Activated naive CD8-positive, alpha-beta T cell treated with anti-CD3 and anti-CD28 coated beads, Interleukin-2, amount 10 ng/mL, durations not matched to agents 7 days and 5 days (primary cell): ENCODE data around the gene ANGPTL4. TPM values are rescaled to one million over a fixed set of nuclear protein-coding genes. Genes with fewer than 3 reads are reported as not detected.
"Not testable (repeated sequence)": the region's sequence is repeated elsewhere in the genome, so short reads cannot be mapped to it uniquely, and the experiment has no call there.

ENCODE experiments used
- ATAC-seq: fragments of 150-1000 bp; cut with Tn5 transposase; one replicate; pipeline ENCODE4 v1.10.0; 2021; ENCODE audit warnings: low read depth, moderate library complexity
- POLR2A ChIA-PET: fragments of 350-600 bp; sonication (Branson Sonifier 250); formaldehyde crosslinking; loops from one replicate; lab custom pipeline; 2021; ENCODE audit warnings: antibody characterized with exemption; lab: Charles Lee
- DNase-seq: peaks from one replicate; pipeline ENCODE4 v3.0.0; 2021
- H3K27ac Mint-ChIP-seq: one replicate; pipeline ENCODE4 v1.8.0; 2022; ENCODE audit warnings: mild to moderate bottlenecking, mixed read lengths
- H3K27me3 Mint-ChIP-seq: one replicate; pipeline ENCODE4 v1.8.0; 2022; ENCODE audit warnings: mild to moderate bottlenecking, moderate library complexity, mixed read lengths
- H3K36me3 Mint-ChIP-seq: one replicate; pipeline ENCODE4 v1.8.0; 2021; ENCODE audit warnings: mild to moderate bottlenecking, mixed read lengths
- H3K4me1 Mint-ChIP-seq: one replicate; pipeline ENCODE4 v1.8.0; 2021; ENCODE audit warnings: mixed read lengths
- H3K4me3 Mint-ChIP-seq: one replicate; pipeline ENCODE4 v1.8.0; 2022; ENCODE audit warnings: mild to moderate bottlenecking, moderate library complexity, mixed read lengths
- H3K9me3 Mint-ChIP-seq: one replicate; pipeline ENCODE4 v1.8.0; 2021; ENCODE audit warnings: mixed read lengths
- total RNA-seq, 2 experiments: library from RNA; stranded (reverse); gene quantifications; one replicate each; pipeline ENCODE4 v1.2.3, GENCODE V29; 2021

Gene ANGPTL4
- total RNA-seq, 2 experiments from 2014 or later = 0.64 TPM; not detected in 1

GRCh38 chr19:8377598-8377997 is 13.6 kb downstream of the ANGPTL4 start:
- Mint-ChIP-seq H3K27me3 (peaks cover 2% of the 10 kb centered on the region), H3K36me3 (no peaks in the 10 kb centered on the region), H3K4me1 (peaks cover 12% of the 10 kb centered on the region), H3K4me3 (no peak overlapping the region), H3K27ac (no peak overlapping the region), H3K9me3 (no peaks in the 10 kb centered on the region)
- peak; percentile 56 for ATAC-seq
- POLR2A ChIA-PET = interaction anchor here (2.4 kb wide), 1 partner anchor 13 kb away, joined by 11 read pairs; the partner anchor contains the start of gene RAB11B
- no peak for DNase-seq

- ATAC-seq, H3K4me3 Mint-ChIP-seq, H3K9me3 Mint-ChIP-seq, H3K36me3 Mint-ChIP-seq, DNase-seq, H3K27me3 Mint-ChIP-seq, H3K27ac Mint-ChIP-seq, POLR2A ChIA-PET: not testable (repeated sequence)
- peaks cover 12% of the 10 kb centered on the region for H3K4me1 Mint-ChIP-seq
Measured at GRCh38 chr19:8379156-8379891, 15.4 kb downstream of the ANGPTL4 start.

GRCh38 chr19:8384569-8384968 is 20.6 kb downstream of the ANGPTL4 start:
- H3K27me3 Mint-ChIP-seq, H3K27ac Mint-ChIP-seq, H3K4me1 Mint-ChIP-seq, POLR2A ChIA-PET, ATAC-seq, DNase-seq, H3K36me3 Mint-ChIP-seq, H3K9me3 Mint-ChIP-seq, H3K4me3 Mint-ChIP-seq: not testable (repeated sequence)

GRCh38 chr19:8385103-8385502 is 21.1 kb downstream of the ANGPTL4 start:
- H3K27me3 Mint-ChIP-seq, DNase-seq, H3K4me1 Mint-ChIP-seq, H3K9me3 Mint-ChIP-seq, H3K4me3 Mint-ChIP-seq, H3K36me3 Mint-ChIP-seq, H3K27ac Mint-ChIP-seq, POLR2A ChIA-PET, ATAC-seq: not testable (repeated sequence)

GRCh38 chr19:8385566-8385965 is 21.6 kb downstream of the ANGPTL4 start:
- H3K36me3 Mint-ChIP-seq, H3K27me3 Mint-ChIP-seq, ATAC-seq, POLR2A ChIA-PET, DNase-seq, H3K4me3 Mint-ChIP-seq, H3K9me3 Mint-ChIP-seq, H3K27ac Mint-ChIP-seq, H3K4me1 Mint-ChIP-seq: not testable (repeated sequence)

- H3K27me3 Mint-ChIP-seq, POLR2A ChIA-PET, ATAC-seq, DNase-seq, H3K36me3 Mint-ChIP-seq, H3K27ac Mint-ChIP-seq, H3K4me3 Mint-ChIP-seq, H3K9me3 Mint-ChIP-seq, H3K4me1 Mint-ChIP-seq: not testable (repeated sequence)
Measured at GRCh38 chr19:8386419-8386818, 22.5 kb downstream of the ANGPTL4 start.

GRCh38 chr19:8386990-8387389 is 23.0 kb downstream of the ANGPTL4 start:
- Mint-ChIP-seq H3K36me3 (peaks cover 7% of the 10 kb centered on the region), H3K9me3 (no peaks in the 10 kb centered on the region), H3K4me3 (no peak overlapping the region), H3K4me1 (peaks cover 10% of the 10 kb centered on the region), H3K27me3 (no peaks in the 10 kb centered on the region), H3K27ac (no peak overlapping the region)
- no peak for DNase-seq
- POLR2A ChIA-PET = no interaction called here
- ATAC-seq = no peak

GRCh38 chr19:8387688-8388611 is 24.0 kb downstream of the ANGPTL4 start:
- DNase-seq (no peak), ATAC-seq (no peak)
- Mint-ChIP-seq H3K27me3 (no peaks in the 10 kb centered on the region), H3K4me3 (peak overlapping the region; percentile 35), H3K9me3 (no peaks in the 10 kb centered on the region), H3K4me1 (peaks cover 15% of the 10 kb centered on the region), H3K27ac (peak overlapping the region; percentile 63), H3K36me3 (peaks cover 7% of the 10 kb centered on the region)
- POLR2A ChIA-PET = no interaction called here

- Mint-ChIP-seq H3K4me3 (no peak overlapping the region), H3K27ac (no peak overlapping the region)
Measured at GRCh38 chr19:8388612-8388958, 24.6 kb downstream of the ANGPTL4 start.

GRCh38 chr19:8389891-8390616 is 26.1 kb downstream of the ANGPTL4 start, which contains the start of gene RAB11B:
Gene RAB11B, plus strand, starts transcription at chr19:8390360. Its CDS starts 57 bp downstream, at chr19:8390417.
- DNase-seq (peak; percentile 92), ATAC-seq (peak; percentile 94)
- H3K4me3 Mint-ChIP-seq = peak within 1 kb of the TSS; percentile 82
- H3K9me3 Mint-ChIP-seq = no peaks in the 10 kb centered on the region
- H3K27ac Mint-ChIP-seq = peak within 1 kb of the TSS; percentile 98
- H3K36me3 Mint-ChIP-seq = peaks cover 7% of the 10 kb centered on the region
- peaks cover 18% of the 10 kb centered on the region for H3K4me1 Mint-ChIP-seq
- POLR2A ChIA-PET = interaction anchor here (0.8 to 2.5 kb wide), 10 partner anchors 9 to 187 kb away, joined by 3 to 11 read pairs (median 4); partner anchors contain the start of genes MYO1F and RPS28
- no peaks in the 10 kb centered on the region for H3K27me3 Mint-ChIP-seq

More at GRCh38 chr19:8388612-8388958, 24.6 kb downstream of the ANGPTL4 start:
- Mint-ChIP-seq H3K9me3 (no peaks in the 10 kb centered on the region), H3K36me3 (peaks cover 7% of the 10 kb centered on the region), H3K4me1 (peaks cover 17% of the 10 kb centered on the region), H3K27me3 (no peaks in the 10 kb centered on the region)
- POLR2A ChIA-PET = interaction anchor here (0.7 kb wide), 1 partner anchor 56 kb away, joined by 6 read pairs; no protein-coding TSS in a partner anchor
- ATAC-seq (no peak), DNase-seq (no peak)

- POLR2A ChIA-PET = interaction anchor here (0.6 to 2.5 kb wide), 15 partner anchors 9 to 339 kb away, joined by 3 to 11 read pairs (median 3); partner anchors contain the start of genes MYO1F and RPS28
- ATAC-seq (peak; percentile 44), DNase-seq (peak; percentile 97)
- Mint-ChIP-seq H3K36me3 (peaks cover 7% of the 10 kb centered on the region), H3K27me3 (no peaks in the 10 kb centered on the region), H3K9me3 (no peaks in the 10 kb centered on the region), H3K4me3 (peak overlapping the region; percentile 82), H3K27ac (peak overlapping the region; percentile 81), H3K4me1 (peaks cover 18% of the 10 kb centered on the region)
Measured at GRCh38 chr19:8390617-8390981, 26.6 kb downstream of the ANGPTL4 start.

- Mint-ChIP-seq H3K36me3 (peaks cover 7% of the 10 kb centered on the region), H3K27ac (peak overlapping the region; percentile 81), H3K4me1 (peaks cover 22% of the 10 kb centered on the region), H3K9me3 (no peaks in the 10 kb centered on the region), H3K4me3 (peak overlapping the region; percentile 82), H3K27me3 (no peaks in the 10 kb centered on the region)
- peak; percentile 44 for DNase-seq
- POLR2A ChIA-PET = interaction anchor here (0.6 to 2.5 kb wide), 12 partner anchors 9 to 340 kb away, joined by 3 to 11 read pairs (median 3); partner anchors contain the start of genes KANK3, MARCHF2 and RPS28
- no peak for ATAC-seq
Measured at GRCh38 chr19:8391198-8392016, 27.5 kb downstream of the ANGPTL4 start.
